ENCODE measurements around the gene ANKFN1.

The ANKFN1 gene

GRCh38 chr17:56449176-56449575, 295.9 kb downstream of the ANKFN1 start:
- no peak for TF ChIP-seq CTCF (IDR thresholded peaks at IDR 0.05; ENCODE audit: low read depth, low read length, missing control alignments)
- no peak overlapping the region for H3K4me3 ChIP-seq (replicated peaks; ENCODE audit: low read depth, low read length)
- no peak for DNase-seq (ENCODE audit: extremely low read depth, low read depth)

GRCh38 chr17:56451629-56452028, 298.4 kb downstream of the ANKFN1 start:
- no peak overlapping the region for H3K4me3 ChIP-seq (replicated peaks; ENCODE audit: low read depth, low read length)
- no peak for DNase-seq (ENCODE audit: extremely low read depth, low read depth)

GRCh38 chr17:56452461-56452860, 299.2 kb downstream of the ANKFN1 start:
- no peak for TF ChIP-seq CTCF (IDR thresholded peaks at IDR 0.05; ENCODE audit: low read depth, low read length, missing control alignments)

More at GRCh38 chr17:56451629-56452028, 298.4 kb downstream of the ANKFN1 start:
- TF ChIP-seq CTCF (IDR thresholded peaks at IDR 0.05; ENCODE audit: low read depth, low read length, missing control alignments), result no peak

GRCh38 chr17:56457501-56457900, 304.2 kb downstream of the ANKFN1 start:
- no peak overlapping the region for H3K4me3 ChIP-seq (replicated peaks; ENCODE audit: low read depth, low read length)
- TF ChIP-seq CTCF (IDR thresholded peaks at IDR 0.05; ENCODE audit: low read depth, low read length, missing control alignments), result no peak
- DNase-seq (ENCODE audit: extremely low read depth, low read depth), result no peak

More at GRCh38 chr17:56452461-56452860, 299.2 kb downstream of the ANKFN1 start:
- no peak for DNase-seq (ENCODE audit: extremely low read depth, low read depth)
- H3K4me3 ChIP-seq (replicated peaks; ENCODE audit: low read depth, low read length), result no peak overlapping the region

- no peak for DNase-seq (ENCODE audit: extremely low read depth, low read depth)
- no peak overlapping the region for H3K4me3 ChIP-seq (replicated peaks; ENCODE audit: low read depth, low read length)
- no peak for TF ChIP-seq CTCF (IDR thresholded peaks at IDR 0.05; ENCODE audit: low read depth, low read length, missing control alignments)
These were observed 312.6 kb downstream of the ANKFN1 start for GRCh38 chr17:56465886-56466285.

GRCh38 chr17:56468840-56469239, 315.6 kb downstream of the ANKFN1 start:
- no peak overlapping the region for H3K4me3 ChIP-seq (replicated peaks; ENCODE audit: low read depth, low read length)
- no peak for DNase-seq (ENCODE audit: extremely low read depth, low read depth)
- TF ChIP-seq CTCF (IDR thresholded peaks at IDR 0.05; ENCODE audit: low read depth, low read length, missing control alignments), result no peak

GRCh38 chr17:56471696-56472095, 318.4 kb downstream of the ANKFN1 start:
- TF ChIP-seq CTCF (IDR thresholded peaks at IDR 0.05; ENCODE audit: low read depth, low read length, missing control alignments), result no peak
- DNase-seq (ENCODE audit: extremely low read depth, low read depth), result no peak
- no peak overlapping the region for H3K4me3 ChIP-seq (replicated peaks; ENCODE audit: low read depth, low read length)
